HepG2 (cell line): ENCODE data around the gene EEF1E1. TPM values are rescaled to one million over a fixed set of nuclear protein-coding genes. Genes with fewer than 3 reads are reported as not detected.

Experiments
- ATF1 ChIP-seq: IDR thresholded peaks from 2 replicates; pipeline ENCODE4 v1.6.1; 2016; ENCODE audit warnings: mild to moderate bottlenecking, control low read depth
- DPF2 ChIP-seq: sonication (generic); formaldehyde crosslinking; IDR thresholded peaks from 2 replicates; pipeline ENCODE4 v1.4.0; 2020; ENCODE audit warnings: mild to moderate bottlenecking, low read depth, missing genetic modification reagents, borderline replicate concordance
- EP300 ChIP-seq, 3 experiments: sonication (generic) in 1 of 3; formaldehyde crosslinking in 1 of 3; IDR thresholded peaks; 2 replicates each; pipeline versions ENCODE4 v1.5.1 to v1.6.1; 2011 to 2020; ENCODE audit warnings: low read depth in 2 of 3, low read length in 2 of 3, borderline replicate concordance in 1 of 3, improper control_type of control experiment in 1 of 3, mild to moderate bottlenecking in 1 of 3, missing genetic modification reagents in 1 of 3, moderate library complexity in 1 of 3
- FOXA3 ChIP-seq: IDR thresholded peaks from 2 replicates; pipeline ENCODE4 v1.6.1; 2016; ENCODE audit warnings: missing genetic modification reagents, missing compliant biosample characterization
- FOXJ3 ChIP-seq: sonication (generic); formaldehyde crosslinking; IDR thresholded peaks from 2 replicates; pipeline ENCODE4 v1.4.0; 2020; ENCODE audit warnings: missing genetic modification reagents, mild to moderate bottlenecking, borderline replicate concordance
- FOXP1 ChIP-seq, 2 experiments: fragments of 450-650 bp in 1 of 2; IDR thresholded peaks; 2 replicates each; pipeline ENCODE4 v1.6.1; 2017 to 2018; ENCODE audit warnings: antibody characterized with exemption in 1 of 2
- GABPB1 ChIP-seq: IDR thresholded peaks from 2 replicates; pipeline ENCODE4 v1.6.1; 2016; ENCODE audit warnings: mild to moderate bottlenecking, missing genetic modification reagents, moderate library complexity, missing compliant biosample characterization
- HDAC1 ChIP-seq: sonication (generic); formaldehyde crosslinking; IDR thresholded peaks from 2 replicates; pipeline ENCODE4 v1.5.1; 2020; ENCODE audit warnings: mild to moderate bottlenecking, missing genetic modification reagents
- HNF4A ChIP-seq: sonication (generic); formaldehyde crosslinking; IDR thresholded peaks from 2 replicates; pipeline ENCODE4 v1.4.0; 2020; ENCODE audit warnings: missing genetic modification reagents
- MZF1 ChIP-seq: sonication (generic); formaldehyde crosslinking; IDR thresholded peaks from 2 replicates; pipeline ENCODE4 v1.8.1; 2023; ENCODE audit warnings: mild to moderate bottlenecking, missing genetic modification reagents, borderline replicate concordance
- PHF21A ChIP-seq: sonication (generic); formaldehyde crosslinking; IDR thresholded peaks from 2 replicates; pipeline ENCODE4 v1.5.0; 2020; ENCODE audit warnings: mild to moderate bottlenecking, missing genetic modification reagents
- PPARG ChIP-seq: conservative IDR thresholded peaks from 2 replicates; pipeline ENCODE4 v1.6.1; 2016; ENCODE audit warnings: missing biosample characterization, missing genetic modification reagents
- RARA ChIP-seq: IDR thresholded peaks from 2 replicates; pipeline ENCODE4 v1.6.1; 2016; ENCODE audit warnings: missing genetic modification reagents, missing compliant biosample characterization
- SP140L ChIP-seq: sonication (generic); formaldehyde crosslinking; IDR thresholded peaks from 2 replicates; pipeline ENCODE4 v1.4.0; 2020; ENCODE audit warnings: missing genetic modification reagents, borderline replicate concordance
- STAT5B ChIP-seq: sonication (generic); formaldehyde crosslinking; IDR thresholded peaks from 2 replicates; pipeline ENCODE4 v1.4.0; 2020; ENCODE audit warnings: missing genetic modification reagents
- TEAD3 ChIP-seq: optimal IDR thresholded peaks from 2 replicates; pipeline ENCODE3; 2016; ENCODE audit warnings: borderline replicate concordance
- ZNF124 ChIP-seq: sonication (generic); formaldehyde crosslinking; IDR thresholded peaks from 2 replicates; pipeline ENCODE4 v1.4.0; 2020; ENCODE audit warnings: missing genetic modification reagents
- ZNF607 ChIP-seq: sonication (generic); formaldehyde crosslinking; IDR thresholded peaks from 2 replicates; pipeline ENCODE4 v1.5.1; 2020; ENCODE audit warnings: missing genetic modification reagents, mild to moderate bottlenecking, borderline replicate concordance
- ZNF660 ChIP-seq: sonication (generic); formaldehyde crosslinking; IDR thresholded peaks from 2 replicates; pipeline ENCODE4 v1.5.1; 2020; ENCODE audit warnings: mild to moderate bottlenecking, low read depth, missing genetic modification reagents, borderline replicate concordance
- ZSCAN20 ChIP-seq: sonication (generic); formaldehyde crosslinking; IDR thresholded peaks from 2 replicates; pipeline ENCODE4 v1.4.0; 2020; ENCODE audit warnings: missing genetic modification reagents, mild to moderate bottlenecking, borderline replicate concordance
- ZSCAN25 ChIP-seq: sonication (generic); formaldehyde crosslinking; IDR thresholded peaks from 2 replicates; pipeline ENCODE4 v1.8.0; 2022; ENCODE audit warnings: mild to moderate bottlenecking, missing genetic modification reagents
- polyA plus RNA-seq, 8 experiments: library from polyadenylated mRNA; depleted of rRNA in 3 of 8; stranded (reverse) in 7 of 8; unstranded in 1 of 8; fragments of >200 nt; fragmentation: Illumina TruSeq in 4 of 8; extraction: Trizol in 4 of 8; gene quantifications; 2 replicates each; pipeline versions ENCODE4 v1.2.1 to v1.2.3, GENCODE V29; 2011 to 2016; ENCODE audit warnings: low read depth in 4 of 8, missing spikeins in 1 of 8, mixed read lengths in 1 of 8; ENCODE audit not compliant: insufficient read depth in 1 of 8
- total RNA-seq, 5 experiments: library from RNA; depleted of rRNA; stranded (reverse); fragments of >200 nt; fragmentation: Illumina TruSeq; extraction: Trizol; gene quantifications; 2 replicates each; pipeline ENCODE4 v1.2.3, GENCODE V29; 2016; ENCODE audit warnings: low read depth in 1 of 5
- TF ChIP-seq, protein P1 (sequence below): IDR thresholded peaks from 2 replicates; pipeline ENCODE4 v1.6.1; 2018; ENCODE audit warnings: missing genetic modification reagents
- TF ChIP-seq, protein P2 (sequence below): sonication (generic); formaldehyde crosslinking; IDR thresholded peaks from 2 replicates; pipeline ENCODE4 v1.4.0; 2020; ENCODE audit warnings: mild to moderate bottlenecking, missing genetic modification reagents, borderline replicate concordance
- TF ChIP-seq, protein P3 (sequence below): sonication (generic); formaldehyde crosslinking; IDR thresholded peaks from 2 replicates; pipeline ENCODE4 v1.4.0; 2020; ENCODE audit warnings: low read depth, mild to moderate bottlenecking, missing genetic modification reagents

The EEF1E1 gene
- total and polyA plus RNA-seq, 2 of the 13 experiments (the other 11 are each of a cell fraction or from before 2014, with no cell fraction given): 128 to 188 TPM

DNA sequence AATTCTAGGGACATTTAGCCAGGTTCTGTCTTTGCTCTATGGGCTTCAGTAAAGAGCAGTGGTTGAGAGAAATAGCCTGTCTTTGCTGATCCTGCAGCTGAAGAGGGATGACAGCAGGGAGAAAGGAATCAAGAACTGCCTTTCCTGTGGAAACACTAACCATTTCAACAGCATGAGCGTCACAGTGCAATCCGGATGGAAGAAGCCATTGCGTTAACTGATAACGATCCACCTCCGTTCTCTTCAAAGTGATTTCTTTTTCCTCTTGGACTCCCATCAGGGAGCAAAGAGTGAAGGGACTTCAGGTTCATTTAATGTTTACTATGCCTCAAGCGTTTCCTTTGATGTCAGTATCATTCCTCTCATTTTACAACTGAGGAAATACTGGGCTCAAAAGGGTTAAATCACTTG, 35.2 kb upstream of the EEF1E1 start (continued):
- TF ChIP-seq TEAD3 (CRISPR knock-in tag): peak; percentile 76
- 0 out of 2 replicates have a peak, but pooled peaks have one; percentile 29 for TF ChIP-seq ZSCAN25
- TF ChIP-seq HDAC1 (CRISPR knock-in tag): peak; percentile 62; the same call in 1 of the 2 replicates
- TF ChIP-seq DPF2 (CRISPR knock-in tag): peak; percentile 76; the same call in 1 of the 2 replicates
- TF ChIP-seq ZSCAN20 (CRISPR knock-in tag): 0 out of 2 replicates have a peak, but pooled peaks have one; percentile 43
- no peak for TF ChIP-seq STAT5B
- TF ChIP-seq HNF4A (CRISPR knock-in tag): peak; percentile 92
- TF ChIP-seq GABPB1 (CRISPR knock-in tag): peak; percentile 38; the same call in 1 of the 2 replicates
- TF ChIP-seq FOXA3: peak; percentile 84
- TF ChIP-seq PPARG (CRISPR knock-in tag): peak; percentile 57; the same call in 1 of the 2 replicates
- TF ChIP-seq, protein P1, sequence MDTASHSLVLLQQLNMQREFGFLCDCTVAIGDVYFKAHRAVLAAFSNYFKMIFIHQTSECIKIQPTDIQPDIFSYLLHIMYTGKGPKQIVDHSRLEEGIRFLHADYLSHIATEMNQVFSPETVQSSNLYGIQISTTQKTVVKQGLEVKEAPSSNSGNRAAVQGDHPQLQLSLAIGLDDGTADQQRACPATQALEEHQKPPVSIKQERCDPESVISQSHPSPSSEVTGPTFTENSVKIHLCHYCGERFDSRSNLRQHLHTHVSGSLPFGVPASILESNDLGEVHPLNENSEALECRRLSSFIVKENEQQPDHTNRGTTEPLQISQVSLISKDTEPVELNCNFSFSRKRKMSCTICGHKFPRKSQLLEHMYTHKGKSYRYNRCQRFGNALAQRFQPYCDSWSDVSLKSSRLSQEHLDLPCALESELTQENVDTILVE (CRISPR knock-in tag): peak; percentile 39; the same call in 1 of the 2 replicates
- peak; percentile 50; the same call in 1 of the 2 replicates for TF ChIP-seq ATF1 (CRISPR knock-in tag)
- TF ChIP-seq, protein P2, sequence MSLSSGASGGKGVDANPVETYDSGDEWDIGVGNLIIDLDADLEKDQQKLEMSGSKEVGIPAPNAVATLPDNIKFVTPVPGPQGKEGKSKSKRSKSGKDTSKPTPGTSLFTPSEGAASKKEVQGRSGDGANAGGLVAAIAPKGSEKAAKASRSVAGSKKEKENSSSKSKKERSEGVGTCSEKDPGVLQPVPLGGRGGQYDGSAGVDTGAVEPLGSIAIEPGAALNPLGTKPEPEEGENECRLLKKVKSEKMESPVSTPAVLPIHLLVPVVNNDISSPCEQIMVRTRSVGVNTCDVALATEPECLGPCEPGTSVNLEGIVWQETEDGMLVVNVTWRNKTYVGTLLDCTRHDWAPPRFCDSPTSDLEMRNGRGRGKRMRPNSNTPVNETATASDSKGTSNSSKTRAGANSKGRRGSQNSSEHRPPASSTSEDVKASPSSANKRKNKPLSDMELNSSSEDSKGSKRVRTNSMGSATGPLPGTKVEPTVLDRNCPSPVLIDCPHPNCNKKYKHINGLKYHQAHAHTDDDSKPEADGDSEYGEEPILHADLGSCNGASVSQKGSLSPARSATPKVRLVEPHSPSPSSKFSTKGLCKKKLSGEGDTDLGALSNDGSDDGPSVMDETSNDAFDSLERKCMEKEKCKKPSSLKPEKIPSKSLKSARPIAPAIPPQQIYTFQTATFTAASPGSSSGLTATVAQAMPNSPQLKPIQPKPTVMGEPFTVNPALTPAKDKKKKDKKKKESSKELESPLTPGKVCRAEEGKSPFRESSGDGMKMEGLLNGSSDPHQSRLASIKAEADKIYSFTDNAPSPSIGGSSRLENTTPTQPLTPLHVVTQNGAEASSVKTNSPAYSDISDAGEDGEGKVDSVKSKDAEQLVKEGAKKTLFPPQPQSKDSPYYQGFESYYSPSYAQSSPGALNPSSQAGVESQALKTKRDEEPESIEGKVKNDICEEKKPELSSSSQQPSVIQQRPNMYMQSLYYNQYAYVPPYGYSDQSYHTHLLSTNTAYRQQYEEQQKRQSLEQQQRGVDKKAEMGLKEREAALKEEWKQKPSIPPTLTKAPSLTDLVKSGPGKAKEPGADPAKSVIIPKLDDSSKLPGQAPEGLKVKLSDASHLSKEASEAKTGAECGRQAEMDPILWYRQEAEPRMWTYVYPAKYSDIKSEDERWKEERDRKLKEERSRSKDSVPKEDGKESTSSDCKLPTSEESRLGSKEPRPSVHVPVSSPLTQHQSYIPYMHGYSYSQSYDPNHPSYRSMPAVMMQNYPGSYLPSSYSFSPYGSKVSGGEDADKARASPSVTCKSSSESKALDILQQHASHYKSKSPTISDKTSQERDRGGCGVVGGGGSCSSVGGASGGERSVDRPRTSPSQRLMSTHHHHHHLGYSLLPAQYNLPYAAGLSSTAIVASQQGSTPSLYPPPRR (CRISPR knock-in tag): peak; percentile 72; the same call in 1 of the 2 replicates
- no peak for TF ChIP-seq FOXP1 (IDR thresholded peaks at IDR 0.05)
- peak; percentile 78 for TF ChIP-seq FOXP1 (CRISPR knock-in tag; IDR thresholded peaks at IDR 0.05)
- peak; percentile 76 to 92; a peak in 3 of 4 replicates for TF ChIP-seq EP300 (IDR thresholded peaks at IDR 0.05; ENCODE audit: low read depth in 2 of 2, low read length in 2 of 2)
- TF ChIP-seq EP300 (CRISPR knock-in tag; IDR thresholded peaks at IDR 0.05; ENCODE audit: borderline replicate concordance): peak; percentile 87
- TF ChIP-seq ZNF124 (CRISPR knock-in tag): peak; percentile 74
- no peak for TF ChIP-seq MZF1
- no peak for TF ChIP-seq ZNF660
- peak; percentile 54; the same call in 1 of the 2 replicates for TF ChIP-seq FOXJ3 (CRISPR knock-in tag)
- TF ChIP-seq PHF21A (CRISPR knock-in tag): 0 out of 2 replicates have a peak, but pooled peaks have one; percentile 35
- TF ChIP-seq ZNF607: no peak
- no peak for TF ChIP-seq SP140L (CRISPR knock-in tag)
- peak; percentile 89 for TF ChIP-seq RARA (CRISPR knock-in tag)
- TF ChIP-seq, protein P3, sequence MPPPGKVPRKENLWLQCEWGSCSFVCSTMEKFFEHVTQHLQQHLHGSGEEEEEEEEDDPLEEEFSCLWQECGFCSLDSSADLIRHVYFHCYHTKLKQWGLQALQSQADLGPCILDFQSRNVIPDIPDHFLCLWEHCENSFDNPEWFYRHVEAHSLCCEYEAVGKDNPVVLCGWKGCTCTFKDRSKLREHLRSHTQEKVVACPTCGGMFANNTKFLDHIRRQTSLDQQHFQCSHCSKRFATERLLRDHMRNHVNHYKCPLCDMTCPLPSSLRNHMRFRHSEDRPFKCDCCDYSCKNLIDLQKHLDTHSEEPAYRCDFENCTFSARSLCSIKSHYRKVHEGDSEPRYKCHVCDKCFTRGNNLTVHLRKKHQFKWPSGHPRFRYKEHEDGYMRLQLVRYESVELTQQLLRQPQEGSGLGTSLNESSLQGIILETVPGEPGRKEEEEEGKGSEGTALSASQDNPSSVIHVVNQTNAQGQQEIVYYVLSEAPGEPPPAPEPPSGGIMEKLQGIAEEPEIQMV: no peak
